ENCODE results near the gene JUNB.

The JUNB gene

GRCh38 chr19:12791345-12792050, at the start of gene JUNB:
JUNB (plus strand) TSS chr19:12791486; CDS start chr19:12791772, 286 bp downstream.
- DNase-seq (ENCODE audit: low read depth in 2 of 3, low spot score in 2 of 3): peak; percentile 95 to 98 (median 96)

DNA sequence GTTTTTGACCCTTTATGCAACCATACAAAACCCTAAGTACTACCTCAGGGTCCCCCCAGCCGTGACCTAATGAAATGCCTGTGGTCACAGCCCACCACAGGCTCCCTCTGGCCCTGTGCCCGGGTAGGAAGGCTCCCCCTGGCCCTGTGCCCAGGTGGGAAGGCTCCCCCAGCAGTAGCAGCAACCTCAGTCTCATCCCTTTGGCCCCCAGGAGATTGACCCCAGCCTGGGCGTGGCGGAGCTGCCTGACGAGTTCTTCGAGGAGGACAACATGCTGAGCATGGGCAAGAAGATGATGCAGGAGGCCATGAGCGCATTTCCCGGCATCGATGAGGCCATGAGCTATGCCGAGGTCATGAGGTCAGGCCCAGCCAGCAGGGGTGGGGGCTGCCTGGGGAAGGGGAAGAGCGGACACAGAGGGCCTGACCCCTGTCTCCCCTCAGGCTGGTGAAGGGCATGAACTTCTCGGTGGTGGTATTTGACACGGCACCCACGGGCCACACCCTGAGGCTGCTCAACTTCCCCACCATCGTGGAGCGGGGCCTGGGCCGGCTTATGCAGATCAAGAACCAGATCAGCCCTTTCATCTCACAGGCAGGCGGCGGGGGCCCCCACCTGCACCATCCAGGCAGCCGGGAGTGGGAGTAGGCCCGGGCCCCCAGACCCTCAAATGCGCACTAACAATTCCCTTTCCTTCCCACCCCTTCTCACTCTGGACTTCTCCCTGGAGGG, 46.0 kb upstream of the JUNB start:
- no peak for DNase-seq (ENCODE audit: low read depth in 2 of 3, low spot score in 2 of 3)

DNA sequence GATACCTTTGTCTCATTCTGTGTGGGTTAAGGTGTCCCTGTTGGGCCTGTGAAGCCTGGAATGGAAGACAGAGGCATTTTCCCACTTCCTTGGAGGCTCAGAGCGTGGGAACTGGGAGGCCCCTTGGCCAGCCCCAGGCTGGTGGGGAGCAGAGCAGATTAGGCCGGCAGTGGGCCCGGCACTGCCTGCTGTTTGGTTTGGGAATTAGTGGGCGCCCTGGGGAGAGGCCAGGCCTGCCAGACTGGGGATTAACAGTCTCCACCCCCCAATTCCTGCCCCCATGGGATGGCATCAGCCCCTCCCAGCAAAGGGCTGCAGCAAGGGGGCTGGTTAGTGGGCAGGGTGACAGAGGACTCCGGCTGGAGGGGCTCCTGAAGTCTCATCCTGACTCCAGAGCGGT, 42.8 kb upstream of the JUNB start:
- DNase-seq (ENCODE audit: low read depth in 2 of 3, low spot score in 2 of 3): no peak

- no peak for DNase-seq (ENCODE audit: low read depth in 2 of 3, low spot score in 2 of 3)
Observed at GRCh38 chr19:12749938-12750521, 41.3 kb upstream of the JUNB start.

- no peak for DNase-seq (ENCODE audit: low read depth in 2 of 3, low spot score in 2 of 3)
Observed at GRCh38 chr19:12750851-12751250, 40.4 kb upstream of the JUNB start.

DNA sequence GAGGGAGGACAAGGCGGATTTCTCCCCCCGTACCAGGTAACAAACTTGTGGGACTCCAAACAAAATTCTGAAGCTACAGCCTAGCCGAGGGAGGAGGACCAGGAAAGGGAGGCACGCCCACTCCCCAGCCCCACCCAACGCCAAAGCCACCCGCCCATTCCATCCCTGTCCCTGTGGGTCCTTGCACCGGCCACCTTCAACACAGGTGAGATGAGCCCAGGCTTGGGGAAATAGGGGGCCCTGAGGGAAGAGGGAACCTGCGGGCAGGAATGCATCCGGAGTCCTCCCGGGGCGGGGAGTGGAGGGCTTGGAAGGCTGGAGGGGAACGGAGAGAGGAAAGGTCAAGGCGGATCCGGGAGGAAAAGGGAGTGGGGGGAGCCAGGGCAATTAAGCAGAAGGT, 39.7 kb upstream of the JUNB start, which contains the start of gene BEST2:
BEST2 (plus strand) TSS at position 157 of the 400 bp plus-strand sequence. CDS start 802 bp downstream, outside the sequence.
- no peak for DNase-seq (ENCODE audit: low read depth in 2 of 3, low spot score in 2 of 3)

GRCh38 chr19:12752056-12752781, 39.1 kb upstream of the JUNB start:
- DNase-seq (ENCODE audit: low read depth in 2 of 3, low spot score in 2 of 3): no peak

DNA sequence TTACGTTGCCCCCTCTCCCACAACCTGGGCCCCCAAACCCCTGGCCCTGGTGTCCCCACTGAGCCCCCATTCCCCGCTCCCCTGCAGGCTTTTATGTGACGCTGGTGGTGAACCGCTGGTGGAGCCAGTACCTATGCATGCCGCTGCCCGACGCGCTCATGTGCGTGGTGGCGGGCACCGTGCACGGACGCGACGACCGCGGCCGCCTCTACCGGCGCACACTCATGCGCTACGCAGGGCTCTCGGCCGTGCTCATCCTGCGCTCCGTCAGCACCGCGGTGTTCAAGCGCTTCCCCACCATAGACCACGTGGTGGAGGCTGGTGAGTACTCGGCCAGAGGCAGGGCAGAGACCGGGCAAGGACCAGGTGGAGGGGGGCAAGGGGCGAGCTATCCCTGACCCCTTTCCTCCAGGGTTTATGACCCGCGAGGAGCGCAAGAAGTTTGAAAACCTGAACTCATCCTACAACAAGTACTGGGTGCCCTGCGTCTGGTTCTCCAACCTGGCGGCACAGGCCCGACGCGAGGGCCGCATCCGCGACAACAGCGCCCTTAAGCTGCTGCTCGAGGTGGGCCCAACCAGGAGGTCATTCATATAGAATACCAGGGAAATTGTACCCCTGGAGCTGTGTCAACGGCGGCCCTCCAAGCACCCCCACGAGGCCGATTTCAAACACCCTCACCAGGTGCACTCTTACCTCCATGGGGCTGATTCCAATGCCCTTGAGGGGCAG, 36.7 kb upstream of the JUNB start:
- DNase-seq (ENCODE audit: low read depth in 2 of 3, low spot score in 2 of 3): no peak

DNA sequence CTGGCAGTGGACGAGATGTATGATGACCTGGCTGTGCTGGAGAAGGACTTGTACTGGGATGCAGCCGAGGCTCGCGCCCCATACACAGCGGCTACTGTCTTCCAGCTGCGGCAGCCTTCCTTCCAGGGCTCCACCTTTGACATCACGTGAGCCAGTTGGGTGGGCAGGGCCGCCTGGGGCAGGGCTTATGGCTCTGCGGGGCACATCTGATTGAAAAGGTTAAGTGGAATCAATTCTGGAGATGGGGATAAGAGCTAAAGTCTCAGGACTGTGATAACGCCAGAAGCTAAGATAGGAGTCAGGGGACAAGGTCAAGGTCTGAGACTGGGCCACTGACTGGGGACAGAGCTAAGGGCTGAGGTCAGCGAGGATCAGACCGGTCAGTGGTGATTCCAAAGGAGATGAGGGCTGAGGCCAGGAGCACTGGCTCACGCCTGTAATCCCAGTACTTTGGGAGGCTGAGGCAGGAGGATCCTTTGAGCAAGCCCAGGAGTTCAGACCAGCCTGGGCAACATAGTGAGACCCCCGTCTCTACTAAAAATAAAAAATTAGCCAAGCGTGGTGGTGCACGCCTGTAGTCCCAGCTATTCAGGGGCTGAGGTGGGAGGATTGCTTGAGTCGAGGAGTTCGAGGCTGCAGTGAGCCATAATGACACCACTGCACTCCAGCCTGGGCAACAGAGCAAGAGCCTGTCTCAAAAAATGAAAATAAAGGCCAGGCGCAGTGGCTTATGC, 35.0 kb upstream of the JUNB start:
- no peak for DNase-seq (ENCODE audit: low read depth in 2 of 3, low spot score in 2 of 3)

DNA sequence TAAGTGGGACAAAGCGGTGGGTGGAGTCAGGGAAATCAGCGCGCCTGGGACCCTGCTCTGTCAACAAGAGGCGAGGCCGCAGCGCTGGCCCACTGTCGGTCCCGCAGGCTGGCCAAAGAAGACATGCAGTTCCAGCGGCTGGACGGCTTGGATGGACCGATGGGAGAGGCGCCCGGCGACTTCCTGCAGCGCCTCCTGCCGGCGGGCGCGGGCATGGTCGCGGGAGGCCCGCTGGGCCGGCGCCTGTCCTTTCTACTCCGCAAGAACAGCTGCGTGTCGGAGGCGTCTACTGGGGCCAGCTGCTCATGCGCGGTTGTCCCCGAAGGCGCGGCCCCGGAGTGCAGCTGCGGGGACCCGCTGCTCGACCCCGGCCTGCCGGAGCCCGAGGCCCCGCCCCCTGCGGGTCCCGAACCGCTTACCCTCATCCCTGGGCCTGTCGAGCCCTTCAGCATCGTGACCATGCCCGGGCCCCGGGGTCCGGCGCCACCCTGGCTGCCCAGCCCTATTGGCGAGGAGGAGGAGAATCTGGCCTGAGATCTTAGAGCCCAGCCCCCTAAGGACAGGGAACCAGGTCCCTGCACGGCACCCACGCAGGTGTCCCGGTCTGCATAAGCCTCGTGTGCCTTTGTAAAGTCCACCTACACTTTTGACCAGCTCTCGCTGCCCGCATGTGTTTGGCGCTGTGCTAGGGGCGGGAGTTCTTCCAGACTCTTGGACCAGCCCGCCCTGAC, 33.6 kb upstream of the JUNB start:
- peak; percentile 43 to 54 (median 53) for DNase-seq (ENCODE audit: low read depth in 2 of 3, low spot score in 2 of 3)

GRCh38 chr19:12759686-12760085, 31.6 kb upstream of the JUNB start:
- no peak for DNase-seq (ENCODE audit: low read depth in 2 of 3, low spot score in 2 of 3)

GRCh38 chr19:12763100-12763499, 28.2 kb upstream of the JUNB start:
- no peak for DNase-seq (ENCODE audit: low read depth in 2 of 3, low spot score in 2 of 3)

DNA sequence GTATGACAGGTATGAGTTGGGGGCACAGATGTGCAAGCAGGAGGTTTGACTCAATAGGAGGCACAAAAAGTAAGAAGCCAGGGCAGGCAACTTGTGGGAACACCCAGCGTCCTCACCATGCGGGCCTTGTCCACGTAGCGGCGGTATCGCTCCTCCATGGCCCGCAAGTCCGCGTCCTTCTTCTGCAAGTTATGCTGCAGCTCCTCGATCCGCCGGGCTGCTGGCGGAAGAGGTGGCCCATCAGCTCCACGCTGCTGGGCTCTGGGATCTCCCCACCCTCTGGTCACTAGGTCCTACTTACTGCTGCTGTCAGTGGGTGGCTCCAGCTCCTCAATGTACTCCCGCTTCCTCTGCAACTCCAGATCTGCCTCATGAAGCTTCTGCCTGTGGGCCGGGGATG, 26.6 kb upstream of the JUNB start:
- DNase-seq (ENCODE audit: low read depth in 2 of 3, low spot score in 2 of 3): no peak

- peak in 1 of 3 experiments; percentile 84 for DNase-seq (ENCODE audit: low read depth in 2 of 3, low spot score in 2 of 3)
Observed at GRCh38 chr19:12766051-12766521, 25.2 kb upstream of the JUNB start.

GRCh38 chr19:12767150-12767549, 24.1 kb upstream of the JUNB start:
- no peak for DNase-seq (ENCODE audit: low read depth in 2 of 3, low spot score in 2 of 3)

DNA sequence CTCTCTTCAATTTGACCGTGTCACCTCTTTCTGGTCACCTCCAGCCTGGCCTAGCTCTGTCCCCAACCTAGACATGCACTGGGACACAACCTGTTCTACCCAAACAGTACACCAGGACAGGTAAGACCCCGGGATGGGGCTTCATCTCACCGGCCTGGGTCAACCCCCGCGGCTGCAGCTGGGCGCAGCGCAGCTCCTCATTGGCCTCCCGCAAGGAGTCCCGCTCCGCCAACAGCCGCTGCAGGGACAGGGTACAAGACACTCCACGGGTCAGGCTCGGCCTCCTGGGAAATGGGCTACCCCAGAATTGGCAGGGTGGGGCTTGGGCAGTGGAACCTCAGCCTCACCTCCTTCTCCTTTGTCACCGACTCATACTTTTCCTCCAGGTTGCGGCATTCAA, 23.6 kb upstream of the JUNB start:
- DNase-seq (ENCODE audit: low read depth in 2 of 3, low spot score in 2 of 3): no peak

- no peak for DNase-seq (ENCODE audit: low read depth in 2 of 3, low spot score in 2 of 3)
Observed at GRCh38 chr19:12769689-12770088, 21.6 kb upstream of the JUNB start.

- no peak for DNase-seq (ENCODE audit: low read depth in 2 of 3, low spot score in 2 of 3)
Observed at GRCh38 chr19:12770922-12771321, 20.4 kb upstream of the JUNB start.

DNA sequence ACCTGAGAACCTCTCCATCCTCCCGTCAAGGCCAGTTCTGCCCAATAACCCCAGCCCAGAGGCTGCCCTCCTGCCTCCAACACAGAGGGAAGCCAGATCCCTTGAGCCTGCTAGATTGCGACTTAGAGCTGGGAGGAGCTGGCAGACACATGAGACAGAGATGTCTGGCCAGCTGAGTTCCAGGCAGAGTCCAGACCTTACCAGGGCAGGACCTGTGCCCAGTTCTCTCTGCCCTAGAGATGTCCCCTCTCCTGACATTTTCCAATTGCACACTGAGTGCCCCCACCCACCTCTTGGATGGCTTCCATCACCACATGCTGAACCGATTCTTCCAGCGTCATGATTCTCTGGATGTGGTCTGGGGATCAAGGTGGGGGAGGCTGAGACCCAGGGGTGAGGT, 19.0 kb upstream of the JUNB start:
- no peak for DNase-seq (ENCODE audit: low read depth in 2 of 3, low spot score in 2 of 3)

Data from activated CD8-positive, alpha-beta memory T cell treated with anti-CD3 and anti-CD28 coated beads for 48 hours (primary cell).